GM19239 (cell line): ENCODE measurements around the gene CPLANE1.
"Not testable (repeated sequence)": the region's sequence is repeated elsewhere in the genome, so short reads cannot be mapped to it uniquely, and the experiment has no call there.

ENCODE experiments used
- DNase-seq: peaks from one replicate; pipeline ENCODE4 v3.0.0; 2011; ENCODE audit warnings: low spot score; ENCODE audit not compliant: insufficient read length
- FAIRE-seq: peaks from 2 replicates; lab custom pipeline; 2011; peaks lifted over from hg19 to GRCh38; lab: Jason Lieb, UNC

CPLANE1 gene

GRCh38 chr5:37135312-37135711 is 113.9 kb downstream of the CPLANE1 start:
- FAIRE-seq, DNase-seq: not testable (repeated sequence)

DNA sequence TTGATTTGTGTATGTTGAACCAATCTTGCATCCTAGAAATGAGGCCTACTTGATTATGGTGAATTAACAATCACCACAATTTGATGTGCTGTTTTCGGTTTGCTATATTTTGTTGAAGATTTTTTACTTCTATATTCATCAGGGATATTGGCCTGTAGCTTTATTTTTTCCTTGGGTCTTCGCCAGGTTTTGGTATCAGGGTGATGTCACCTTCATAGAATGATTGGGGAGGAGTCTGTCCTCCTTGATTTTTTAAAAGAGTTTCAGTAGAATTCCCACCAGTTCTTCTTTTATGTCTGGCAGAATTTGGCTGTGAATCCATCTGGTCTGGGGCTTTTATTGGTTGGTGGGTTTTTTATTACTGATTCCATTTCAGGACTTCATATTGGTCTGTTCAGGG is 115.2 kb downstream of the CPLANE1 start:
- FAIRE-seq (no peak), DNase-seq (no peak)

GRCh38 chr5:37132646-37133045 is 116.5 kb downstream of the CPLANE1 start:
- no peak for FAIRE-seq

GRCh38 chr5:37121465-37121864 is 127.7 kb downstream of the CPLANE1 start:
- DNase-seq = no peak
- no peak for FAIRE-seq

More at GRCh38 chr5:37132646-37133045, 116.5 kb downstream of the CPLANE1 start:
- no peak for DNase-seq

- FAIRE-seq (no peak), DNase-seq (no peak)
These were observed 128.1 kb downstream of the CPLANE1 start for GRCh38 chr5:37121027-37121426.

- DNase-seq (no peak), FAIRE-seq (no peak)
These were observed 128.9 kb downstream of the CPLANE1 start for GRCh38 chr5:37120270-37120669.

DNA sequence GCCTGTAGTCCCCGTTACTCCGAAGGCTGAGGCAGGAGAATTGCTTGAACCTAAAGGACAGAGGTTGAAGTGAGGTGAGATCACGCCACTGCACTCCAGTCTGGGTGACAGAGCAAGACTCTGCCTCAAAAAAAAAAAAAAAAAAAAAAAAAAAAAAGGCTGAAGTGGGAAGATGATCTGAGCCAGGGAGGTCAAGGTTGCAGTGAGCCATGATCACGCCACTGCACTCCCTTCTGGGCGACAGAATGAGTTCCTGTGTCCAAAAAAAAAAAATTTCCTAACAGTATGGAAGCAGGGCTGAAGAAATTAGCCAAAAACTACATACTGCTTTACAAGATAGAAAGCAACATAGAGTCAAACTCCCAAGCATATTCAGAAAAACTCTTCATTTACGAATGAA is 132.8 kb downstream of the CPLANE1 start:
- FAIRE-seq = no peak
- DNase-seq = no peak

DNA sequence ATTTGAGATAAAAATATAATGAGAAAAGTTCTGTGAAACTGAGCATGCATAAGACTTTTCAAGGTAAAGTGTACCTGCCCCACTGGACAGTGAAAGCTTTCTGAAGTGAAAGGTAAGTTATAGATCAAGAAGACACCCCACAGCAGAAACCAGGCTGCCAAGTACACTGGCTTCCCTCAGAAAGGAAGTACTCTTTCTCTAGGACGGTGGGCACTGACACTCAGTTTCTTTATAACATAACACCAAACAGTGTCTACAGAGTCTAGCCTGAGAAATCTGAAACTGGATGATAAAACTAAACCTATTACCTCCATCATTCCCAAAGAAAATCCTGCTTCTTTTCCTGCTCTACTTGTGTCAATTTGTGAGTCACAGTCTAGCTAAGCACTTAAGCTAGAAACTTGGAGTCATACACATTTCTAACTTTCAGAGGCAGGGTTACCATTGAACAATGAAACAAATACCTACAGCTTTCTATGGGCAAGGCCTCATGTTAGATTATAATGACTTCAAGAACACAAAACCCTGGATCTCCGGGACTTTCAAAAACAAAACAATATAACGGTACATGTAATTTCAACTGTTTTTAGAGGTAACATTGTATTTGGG is 136.7 kb downstream of the CPLANE1 start:
- FAIRE-seq = peak; percentile 73
- DNase-seq = no peak

GRCh38 chr5:37111426-37112382 is 137.5 kb downstream of the CPLANE1 start:
- FAIRE-seq = peak; percentile 94
- peak; percentile 52 for DNase-seq

GRCh38 chr5:37110135-37110534 is 139.0 kb downstream of the CPLANE1 start:
- FAIRE-seq (no peak), DNase-seq (no peak)

DNA sequence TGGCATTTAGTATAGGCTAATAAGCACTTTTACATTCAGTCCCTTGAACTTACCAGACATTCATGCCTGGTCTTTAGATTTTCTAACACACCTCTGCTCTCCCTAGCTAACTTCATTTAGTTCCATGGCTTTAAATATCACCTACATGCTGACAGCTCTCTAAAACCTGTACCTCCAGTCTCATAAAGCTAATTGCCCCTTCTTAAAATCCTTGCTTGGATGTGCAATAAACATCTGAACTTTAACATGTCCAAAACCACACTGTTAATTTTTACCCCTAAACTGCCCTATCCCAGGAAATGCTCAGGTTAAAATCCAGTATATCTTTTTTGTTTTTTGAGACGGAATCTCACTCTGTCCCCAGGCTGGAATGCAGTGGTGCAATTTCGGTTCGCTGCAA is 139.8 kb downstream of the CPLANE1 start:
- DNase-seq = no peak
- no peak for FAIRE-seq

DNA sequence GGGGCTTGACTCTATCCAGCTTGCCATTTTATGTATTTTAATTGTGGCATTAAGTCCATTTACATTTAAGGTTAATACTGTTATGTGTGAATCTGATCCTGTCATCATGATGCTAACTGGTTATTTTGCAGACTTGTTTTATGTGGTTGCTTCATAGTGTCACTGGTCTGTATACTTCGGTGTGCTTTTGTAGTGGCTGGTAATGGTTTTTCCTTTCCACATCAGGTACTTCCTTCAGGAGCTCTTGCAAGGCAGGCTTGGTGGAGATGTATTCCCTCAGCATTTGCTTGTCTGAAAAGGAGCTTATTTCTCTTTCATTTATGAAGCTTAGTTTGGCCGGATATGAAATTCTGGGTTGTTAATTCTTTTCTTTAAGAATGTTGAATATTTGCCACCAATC is 145.9 kb downstream of the CPLANE1 start:
- FAIRE-seq (no peak), DNase-seq (no peak)

DNA sequence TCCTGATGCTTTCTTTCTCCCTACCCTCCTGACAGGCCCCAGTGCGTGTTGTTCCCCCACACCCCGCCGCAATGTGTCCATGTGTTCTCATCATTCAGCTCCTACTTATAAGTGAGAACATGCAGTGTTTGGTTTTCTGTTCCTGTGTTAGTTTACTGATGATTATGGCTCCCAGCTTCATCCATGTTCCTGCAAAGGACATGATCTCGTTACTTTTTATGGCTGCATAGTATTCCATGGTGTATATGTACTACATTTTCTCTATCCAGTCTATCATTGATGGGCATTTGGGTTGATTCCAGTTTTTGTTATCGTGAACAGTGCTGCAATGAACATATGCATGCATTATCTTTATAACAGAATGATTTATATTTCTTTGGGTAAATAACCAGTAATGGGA is 149.9 kb downstream of the CPLANE1 start:
- DNase-seq, FAIRE-seq: not testable (repeated sequence)

GRCh38 chr5:37093795-37094194 is 155.4 kb downstream of the CPLANE1 start:
- FAIRE-seq, DNase-seq: not testable (repeated sequence)

DNA sequence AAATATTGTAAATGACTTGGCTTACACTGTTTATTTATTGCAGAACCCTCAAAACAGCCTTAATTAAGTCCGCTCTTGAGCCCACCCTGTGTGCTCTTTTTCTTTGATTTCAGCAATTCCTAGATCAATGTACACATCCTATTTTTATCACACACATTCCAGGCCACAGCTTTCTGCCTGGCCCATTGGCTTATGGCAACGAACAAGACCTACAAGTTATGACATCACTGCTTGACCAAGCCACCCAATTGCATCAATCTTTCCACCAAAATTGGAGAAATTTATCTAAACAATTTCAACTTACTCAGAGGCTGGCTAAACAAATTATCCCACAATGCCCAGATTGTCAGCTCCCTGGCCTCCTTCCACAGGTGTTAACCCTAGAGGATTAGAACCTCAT is 158.4 kb downstream of the CPLANE1 start:
- DNase-seq (no peak), FAIRE-seq (no peak)

DNA sequence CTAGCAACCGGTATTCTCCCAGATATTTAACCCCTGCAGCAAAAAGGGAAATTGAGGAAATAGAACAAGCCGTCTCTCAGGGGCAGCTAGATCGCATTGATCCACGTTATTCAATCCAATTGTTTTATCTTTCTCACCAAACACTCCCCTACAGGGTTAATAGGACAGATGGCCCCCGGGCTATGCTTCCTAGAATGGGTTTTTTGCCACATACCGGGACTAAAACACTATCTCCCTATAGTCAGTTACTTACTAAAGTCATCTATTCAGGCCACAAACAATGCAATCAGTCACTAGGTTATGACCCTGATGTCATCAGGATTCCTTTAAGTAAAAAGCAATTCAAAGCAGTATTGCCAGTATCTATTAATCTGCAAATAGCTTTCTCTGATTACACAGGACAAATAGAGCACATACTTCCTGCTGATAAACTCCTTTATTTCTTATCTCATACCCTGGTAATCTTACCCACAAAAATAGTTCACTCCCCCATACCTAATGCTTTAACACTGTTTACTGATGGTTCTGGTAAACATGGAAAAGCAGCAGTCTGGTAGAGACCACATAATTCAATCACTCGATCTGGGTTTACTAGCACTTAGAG is 159.0 kb downstream of the CPLANE1 start:
- no peak for FAIRE-seq
- no peak for DNase-seq

DNA sequence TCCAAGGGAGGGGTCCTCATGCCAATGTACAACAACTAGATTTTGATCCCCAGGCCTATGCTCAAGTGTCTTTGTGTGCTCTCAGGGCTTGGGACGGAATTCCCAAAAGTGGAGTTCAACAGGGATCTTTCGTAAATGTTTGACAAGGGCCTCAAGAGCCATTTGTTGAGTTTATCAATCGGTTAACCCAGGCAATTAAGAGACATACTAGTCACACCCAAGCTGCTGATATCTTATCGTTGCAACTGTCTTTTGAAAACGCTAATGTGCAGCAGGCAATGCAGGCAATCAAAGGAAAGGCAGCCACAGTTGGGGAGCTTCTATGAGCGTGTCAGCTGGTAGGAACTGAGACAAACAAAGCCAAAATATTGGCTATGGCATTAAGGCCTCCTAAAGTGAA is 161.2 kb downstream of the CPLANE1 start:
- no peak for FAIRE-seq
- no peak for DNase-seq

DNA sequence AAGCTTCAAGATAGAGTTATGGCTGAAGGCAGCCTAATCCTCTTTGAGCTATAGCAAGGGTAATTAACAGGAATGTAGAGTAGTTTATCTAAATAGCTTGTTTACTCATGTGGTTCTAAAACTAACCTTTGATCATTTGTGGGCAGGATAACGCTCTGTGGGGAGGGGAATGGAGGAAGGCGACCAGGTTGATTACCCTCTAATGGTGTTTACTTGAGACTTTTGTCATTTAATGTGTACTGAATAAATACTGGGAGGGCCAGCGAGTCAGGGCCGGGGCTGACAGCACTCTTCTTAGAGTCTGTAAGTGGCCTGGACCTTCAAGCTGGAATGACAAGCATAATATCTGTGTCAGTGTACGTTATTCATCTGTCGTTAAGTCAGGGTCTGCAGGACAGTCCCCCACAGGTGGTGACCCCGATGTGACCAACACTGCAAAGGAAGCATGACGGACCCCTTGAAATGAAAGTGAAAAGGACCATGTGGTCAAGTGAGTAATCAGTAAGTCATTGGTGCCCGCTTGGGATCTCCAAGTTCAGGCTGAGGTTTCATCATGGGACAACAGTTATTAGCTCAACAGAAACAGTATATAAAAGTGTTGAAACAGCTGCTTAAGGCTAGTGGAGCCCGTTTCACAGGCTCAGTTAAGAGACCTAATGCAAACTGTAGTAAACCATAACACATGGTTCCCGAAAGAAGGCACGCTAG is 162.6 kb downstream of the CPLANE1 start:
- FAIRE-seq (no peak), DNase-seq (no peak)

GRCh38 chr5:37086026-37086425 is 163.2 kb downstream of the CPLANE1 start:
- not testable (repeated sequence) for FAIRE-seq, DNase-seq

DNA sequence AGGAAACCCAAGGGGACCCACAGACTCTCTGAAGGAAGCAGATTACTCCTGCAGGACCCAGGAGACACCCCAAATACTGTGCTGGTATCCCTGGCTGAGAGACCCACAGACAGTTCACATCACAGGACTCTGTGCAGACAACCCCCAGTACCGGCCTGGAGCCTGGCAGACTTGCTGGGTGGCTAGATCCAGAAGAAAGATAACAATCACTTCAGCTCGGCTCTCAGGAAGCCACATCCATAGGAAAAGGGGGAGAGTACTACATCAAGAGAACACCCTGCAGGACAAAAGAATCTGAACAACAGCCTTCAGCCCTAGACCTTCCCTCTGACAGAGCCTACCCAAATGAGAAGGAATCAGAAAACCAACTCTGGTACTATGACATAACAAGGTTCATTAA is 166.2 kb downstream of the CPLANE1 start:
- not testable (repeated sequence) for DNase-seq, FAIRE-seq
